CD14-positive monocyte (primary cell): ENCODE results near the gene AP2B1. TPM values are rescaled to one million over a fixed set of nuclear protein-coding genes. Genes with fewer than 3 reads are reported as not detected.
A peak's percentile ranks its signal among the peaks of the same experiment; 100 is the strongest.

Experiments
- DNase-seq, 3 donors: peaks; one replicate each; pipeline ENCODE4 v3.0.0-alpha.2; 2011 to 2022
- H2AFZ ChIP-seq: 2 replicates; pipeline ENCODE4 v1.6.0; 2012; ENCODE audit warnings: mild to moderate bottlenecking, low read depth, low read length, inconsistent platforms; ENCODE audit not compliant: insufficient read depth, poor library complexity, severe bottlenecking
- H3K27ac ChIP-seq, 2 donors: 1 replicate in 1 of 2; 2 replicates in 1 of 2; pipeline ENCODE4 v1.5.1; 2012 to 2013; ENCODE audit warnings: low read length in 2 of 2, control low read depth in 1 of 2, inconsistent platforms in 1 of 2, low read depth in 1 of 2, mild to moderate bottlenecking in 1 of 2
- H3K27me3 ChIP-seq, 2 donors: one replicate each; pipeline versions ENCODE4 v1.6.0 to v1.6.1; 2011 to 2013; ENCODE audit warnings: low read length in 2 of 2; ENCODE audit not compliant: control insufficient read depth in 2 of 2, insufficient read depth in 2 of 2
- H3K36me3 ChIP-seq, 2 donors: replicated peaks in 1 of 2; 1 replicate in 1 of 2; 2 replicates in 1 of 2; pipeline versions ENCODE4 v1.5.1 to v1.6.1; 2012 to 2013; ENCODE audit warnings: low read length in 2 of 2, control low read depth in 1 of 2, inconsistent platforms in 1 of 2, mild to moderate bottlenecking in 1 of 2; ENCODE audit not compliant: insufficient read depth in 2 of 2, control insufficient read depth in 1 of 2
- H3K4me1 ChIP-seq, 2 donors: 1 replicate in 1 of 2; 2 replicates in 1 of 2; pipeline versions ENCODE4 v1.5.1 to v1.6.1; 2012 to 2013; ENCODE audit warnings: low read length in 2 of 2, control low read depth in 1 of 2, inconsistent platforms in 1 of 2, mild to moderate bottlenecking in 1 of 2, moderate library complexity in 1 of 2; ENCODE audit not compliant: insufficient read depth in 2 of 2, control insufficient read depth in 1 of 2
- H3K4me2 ChIP-seq: replicated peaks from 2 replicates; pipeline ENCODE3; 2012; ENCODE audit warnings: low read length, moderate library complexity, mild to moderate bottlenecking; ENCODE audit not compliant: poor library complexity, severe bottlenecking; ENCODE audit errors: extremely low read depth
- H3K4me3 ChIP-seq, 3 experiments: fragments of 200-600 bp in 1 of 3; sonication (generic) in 1 of 3; replicated peaks in 1 of 3; 1 replicate in 2 of 3; 2 replicates in 1 of 3; pipeline ENCODE4 v1.5.1; 2011 to 2013; ENCODE audit warnings: low read length in 3 of 3, mild to moderate bottlenecking in 3 of 3, control low read depth in 2 of 3, low read depth in 2 of 3, inconsistent platforms in 1 of 3, moderate library complexity in 1 of 3
- H3K79me2 ChIP-seq: 2 replicates; pipeline ENCODE4 v1.6.0; 2012; ENCODE audit warnings: mild to moderate bottlenecking, control low read depth, inconsistent platforms, low read length, moderate library complexity; ENCODE audit not compliant: insufficient read depth
- H3K9ac ChIP-seq: 2 replicates; pipeline ENCODE4 v1.6.0; 2017; ENCODE audit warnings: low read length, mild to moderate bottlenecking; ENCODE audit not compliant: insufficient read depth, poor library complexity, severe bottlenecking
- H3K9me3 ChIP-seq, 2 donors: replicated peaks in 1 of 2; 1 replicate in 1 of 2; 2 replicates in 1 of 2; pipeline versions ENCODE4 v1.5.1 to v1.6.1; 2012 to 2013; ENCODE audit warnings: low read length in 2 of 2, control low read depth in 1 of 2; ENCODE audit not compliant: control insufficient read depth in 1 of 2, insufficient read depth in 1 of 2
- H4K20me1 ChIP-seq: 2 replicates; pipeline ENCODE4 v1.6.0; 2012; ENCODE audit warnings: mild to moderate bottlenecking, low read length, control low read depth, moderate library complexity; ENCODE audit not compliant: insufficient read depth
- H3K27ac Mint-ChIP-seq, 7 donors: one replicate each; pipeline ENCODE4 v1.8.0; 2020; ENCODE audit warnings: mild to moderate bottlenecking in 7 of 7, mixed read lengths in 7 of 7, moderate library complexity in 6 of 7, inconsistent platforms in 2 of 7
- H3K27me3 Mint-ChIP-seq, 3 donors: one replicate each; pipeline ENCODE4 v1.8.0; 2021 to 2022; ENCODE audit warnings: low read depth in 3 of 3, mild to moderate bottlenecking in 3 of 3, mixed read lengths in 3 of 3, moderate library complexity in 3 of 3, inconsistent platforms in 1 of 3
- H3K36me3 Mint-ChIP-seq, 2 donors: one replicate each; pipeline ENCODE4 v1.8.0; 2020; ENCODE audit warnings: mixed read lengths in 2 of 2, inconsistent platforms in 1 of 2, mild to moderate bottlenecking in 1 of 2
- H3K4me1 Mint-ChIP-seq: one replicate; pipeline ENCODE4 v1.8.0; 2020; ENCODE audit warnings: mild to moderate bottlenecking, mixed read lengths
- H3K4me3 Mint-ChIP-seq, 2 donors: one replicate each; pipeline ENCODE4 v1.8.0; 2020; ENCODE audit warnings: mild to moderate bottlenecking in 2 of 2, mixed read lengths in 2 of 2, moderate library complexity in 1 of 2
- H3K9me3 Mint-ChIP-seq, 7 donors: one replicate each; pipeline ENCODE4 v1.8.0; 2020 to 2022; ENCODE audit warnings: mixed read lengths in 7 of 7, mild to moderate bottlenecking in 6 of 7, moderate library complexity in 6 of 7, inconsistent platforms in 2 of 7
- CTCF ChIP-seq: fragments of 200-600 bp; IDR thresholded peaks from one replicate; pipeline ENCODE4 v1.8.0; 2022; ENCODE audit warnings: antibody characterized with exemption, mild to moderate bottlenecking
- WGBS: methylation state at CpG from one replicate; pipeline ENCODE4 v1.1.5; 2013; ENCODE audit warnings: missing lambda C conversion rate; ENCODE audit not compliant: insufficient coverage; 5-methylcytosine and 5-hydroxymethylcytosine counted together
- intact Hi-C, 2 donors: fragments of 100-400 bp; cut with micrococcal nuclease; formaldehyde crosslinking; loops; one replicate each; pipeline versions ENCODE4 v1.15.0 to v1.15.1; 2023
- polyA plus RNA-seq, 3 donors: library from polyadenylated mRNA; depleted of rRNA in 1 of 3; unstranded in 2 of 3; stranded (reverse) in 1 of 3; fragments of 300-500 nt in 2 of 3; fragments of >200 nt in 1 of 3; fragmentation: Illumina TruSeq in 2 of 3; gene quantifications; 1 replicate in 2 of 3; 2 replicates in 1 of 3; pipeline ENCODE4 v1.2.3, GENCODE V29; 2012 to 2021

AP2B1 gene
- polyA plus RNA-seq, 3 donors: 28.7 to 44.2 (median 29.4) TPM

DNA sequence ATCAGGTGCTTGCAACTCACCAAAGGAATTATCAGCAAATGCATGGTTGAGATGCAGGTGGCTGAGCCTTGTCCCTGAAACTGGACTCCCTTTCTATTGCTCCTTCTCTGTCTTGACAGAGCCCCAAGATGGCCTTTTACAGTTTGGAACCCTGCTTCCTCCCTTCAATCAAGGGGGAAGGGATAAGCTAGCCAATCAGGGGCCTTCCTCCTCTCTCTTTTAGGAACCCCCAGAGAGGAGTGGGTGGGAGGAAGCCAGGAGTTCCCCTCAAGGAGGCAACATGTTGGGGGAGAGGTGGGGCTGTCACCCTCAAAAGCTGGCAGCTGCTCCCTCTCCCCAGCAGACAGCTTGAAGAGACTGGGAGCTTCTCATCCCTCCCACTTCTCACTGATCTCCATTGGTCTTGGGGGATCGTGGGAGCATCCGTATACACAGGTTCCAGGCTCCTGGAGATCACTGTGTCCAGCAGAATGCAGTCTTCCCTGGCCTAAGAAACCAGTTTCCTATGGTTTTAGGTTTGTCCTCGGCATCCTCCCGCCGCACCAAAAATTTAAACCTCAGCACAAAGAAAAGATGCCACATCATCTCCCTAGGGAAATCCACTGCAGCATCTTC, 151.5 kb downstream of the AP2B1 start:
- H3K4me2 ChIP-seq: no peak overlapping the region
- DNase-seq: no peak
- intact Hi-C loops: no loop called here
- no peaks in the 10 kb centered on the region for H3K4me1 ChIP-seq
- H3K27ac ChIP-seq: no peak overlapping the region
- H3K9ac ChIP-seq: no peak overlapping the region
- peaks cover 7 to 27% of the 10 kb centered on the region in 2 donors for H3K27me3 ChIP-seq
- no peaks in the 10 kb centered on the region for H3K9me3 ChIP-seq
- Mint-ChIP-seq H3K4me1 (peaks cover 6% of the 10 kb centered on the region), H3K9me3 (peaks cover 0 to 8% (median 0%) of the 10 kb centered on the region in 7 donors), H3K4me3 (no peak overlapping the region), H3K36me3 (no peaks in the 10 kb centered on the region), H3K27ac (no peak overlapping the region), H3K27me3 (peaks cover 33 to 47% (median 36%) of the 10 kb centered on the region in 3 donors)
- no peaks in the 10 kb centered on the region for H3K79me2 ChIP-seq
- H2AFZ ChIP-seq: no peak overlapping the region
- H3K36me3 ChIP-seq: no peaks in the 10 kb centered on the region
- no peak for TF ChIP-seq CTCF
- no peak overlapping the region for H3K4me3 ChIP-seq
- H4K20me1 ChIP-seq: no peaks in the 10 kb centered on the region
- WGBS: 72% methylated on average over 2 of the region's 5 CpGs

- H4K20me1 ChIP-seq: no peaks in the 10 kb centered on the region
- no peaks in the 10 kb centered on the region for H3K4me1 ChIP-seq
- WGBS: 96% methylated on average over 7 of the region's 7 CpGs
- TF ChIP-seq CTCF: no peak
- H3K4me3 ChIP-seq: no peak overlapping the region
- DNase-seq: no peak
- no peak overlapping the region for H3K4me2 ChIP-seq
- Mint-ChIP-seq H3K27me3 (peaks cover 29 to 45% (median 39%) of the 10 kb centered on the region in 3 donors), H3K27ac (no peak overlapping the region), H3K36me3 (no peaks in the 10 kb centered on the region), H3K4me3 (peak overlapping the region in 1 of 2 donors; percentile 40), H3K9me3 (peaks cover 0 to 8% (median 0%) of the 10 kb centered on the region in 7 donors), H3K4me1 (peaks cover 6% of the 10 kb centered on the region)
- H3K36me3 ChIP-seq: no peaks in the 10 kb centered on the region
- H3K79me2 ChIP-seq: no peaks in the 10 kb centered on the region
- H3K27me3 ChIP-seq: peaks cover 7 to 27% of the 10 kb centered on the region in 2 donors
- intact Hi-C loops: loop anchor here in 1 of 2 donors (10.0 kb wide), 1 partner anchor 575 kb away; no protein-coding TSS in a partner anchor
- H3K9ac ChIP-seq: no peak overlapping the region
- H2AFZ ChIP-seq: no peak overlapping the region
- H3K27ac ChIP-seq: no peak overlapping the region
- no peaks in the 10 kb centered on the region for H3K9me3 ChIP-seq
Observed at GRCh38 chr17:35740216-35740615, 153.1 kb downstream of the AP2B1 start.
